Endodermal cell (in vitro differentiated cells): ENCODE measurements around the gene TPSB2. TPM values are rescaled to one million over a fixed set of nuclear protein-coding genes. Genes with fewer than 3 reads are reported as not detected.

ENCODE experiments used
- DNase-seq: peaks from one replicate; pipeline ENCODE4 v3.0.0-alpha.2; 2017
- H3K27ac ChIP-seq: 2 replicates; pipeline ENCODE4 v1.5.1; 2013; ENCODE audit warnings: mild to moderate bottlenecking, low read depth, low read length, moderate library complexity
- H3K27me3 ChIP-seq: 2 replicates; pipeline ENCODE4 v1.6.1; 2013; ENCODE audit warnings: mild to moderate bottlenecking, low read length, moderate library complexity; ENCODE audit not compliant: insufficient read depth, control insufficient read depth, poor library complexity, severe bottlenecking
- H3K36me3 ChIP-seq: 2 replicates; pipeline ENCODE4 v1.7.0; 2013; ENCODE audit warnings: mild to moderate bottlenecking, low read length, moderate library complexity; ENCODE audit not compliant: control insufficient read depth, insufficient read depth
- H3K4me1 ChIP-seq: one replicate; pipeline ENCODE4 v1.7.0; 2013; ENCODE audit warnings: low read length; ENCODE audit not compliant: control insufficient read depth, insufficient read depth
- H3K4me3 ChIP-seq: 2 replicates; pipeline ENCODE4 v1.5.1; 2013; ENCODE audit warnings: mild to moderate bottlenecking, low read length, moderate library complexity
- H3K9ac ChIP-seq: 2 replicates; pipeline ENCODE4 v1.6.1; 2013; ENCODE audit warnings: mild to moderate bottlenecking, low read length, moderate library complexity; ENCODE audit not compliant: poor library complexity, severe bottlenecking; ENCODE audit errors: extremely low read depth
- H3K9me3 ChIP-seq: 2 replicates; pipeline ENCODE4 v1.6.1; 2013; ENCODE audit warnings: mild to moderate bottlenecking, low read length, moderate library complexity; ENCODE audit not compliant: control insufficient read depth
- H3K27ac Mint-ChIP-seq: 2 replicates; pipeline ENCODE4 v1.8.0; 2020; ENCODE audit warnings: mixed read lengths
- H3K27me3 Mint-ChIP-seq: 2 replicates; pipeline ENCODE4 v1.8.0; 2021; ENCODE audit warnings: mild to moderate bottlenecking, mixed read lengths; ENCODE audit not compliant: insufficient read depth
- H3K36me3 Mint-ChIP-seq: 2 replicates; pipeline ENCODE4 v1.8.0; 2020; ENCODE audit warnings: low read depth, mixed read lengths
- H3K4me1 Mint-ChIP-seq: 2 replicates; pipeline ENCODE4 v1.8.0; 2020; ENCODE audit warnings: mixed read lengths
- H3K4me3 Mint-ChIP-seq: 2 replicates; pipeline ENCODE4 v1.8.0; 2020; ENCODE audit warnings: mild to moderate bottlenecking, moderate library complexity, mixed read lengths
- H3K9me3 Mint-ChIP-seq: 2 replicates; pipeline ENCODE4 v1.8.0; 2020; ENCODE audit warnings: mild to moderate bottlenecking, mixed read lengths
- CTCF ChIP-seq: fragments of 200-600 bp; sonication (generic); conservative IDR thresholded peaks from 2 replicates; pipeline ENCODE4 v1.5.0; 2021; ENCODE audit warnings: antibody characterized with exemption, mild to moderate bottlenecking
- WGBS, 2 experiments: methylation state at CpG; one replicate each; pipeline versions ENCODE4 v1.1.5 to v1.1.7; 2013; ENCODE audit warnings: missing lambda C conversion rate in 2 of 2, mixed read lengths in 1 of 2; ENCODE audit not compliant: insufficient coverage in 1 of 2, insufficient read length in 1 of 2; 5-methylcytosine and 5-hydroxymethylcytosine counted together
- total RNA-seq, 2 donors: library from RNA; stranded (reverse); fragmentation: NEBNext Ultra II Directional in 1 of 2; extraction: Animal tissue kit (Norgen Biotek cat#: 25700) in 1 of 2; gene quantifications; 2 replicates in 1 of 2; 3 replicates in 1 of 2; pipeline ENCODE4 v1.2.1, GENCODE V29; 2021

TPSB2 gene
- total RNA-seq, 2 donors from 2014 or later, result not detected

GRCh38 chr16:1275791-1276579 lies 46.0 kb upstream of the TPSB2 start:
- DNase-seq, result no peak
- Histone ChIP-seq H3K36me3 (no peaks in the 10 kb centered on the region), H3K4me3 (no peak overlapping the region), H3K27me3 (peaks cover 8% of the 10 kb centered on the region), H3K9ac (no peak overlapping the region), H3K27ac (no peak overlapping the region), H3K9me3 (no peaks in the 10 kb centered on the region), H3K4me1 (no peaks in the 10 kb centered on the region)
- no peak overlapping the region for H3K27ac Mint-ChIP-seq
- peaks cover 9% of the 10 kb centered on the region for H3K27me3 Mint-ChIP-seq
- no peak overlapping the region for H3K4me3 Mint-ChIP-seq
- H3K36me3 Mint-ChIP-seq, result no peaks in the 10 kb centered on the region
- 90 to 93% methylated on average over 27 to 30 of the region's 30 CpGs for WGBS, 2 experiments
- peaks cover 2% of the 10 kb centered on the region for H3K4me1 Mint-ChIP-seq
- H3K9me3 Mint-ChIP-seq, result no peaks in the 10 kb centered on the region
- TF ChIP-seq CTCF, result no peak

DNA sequence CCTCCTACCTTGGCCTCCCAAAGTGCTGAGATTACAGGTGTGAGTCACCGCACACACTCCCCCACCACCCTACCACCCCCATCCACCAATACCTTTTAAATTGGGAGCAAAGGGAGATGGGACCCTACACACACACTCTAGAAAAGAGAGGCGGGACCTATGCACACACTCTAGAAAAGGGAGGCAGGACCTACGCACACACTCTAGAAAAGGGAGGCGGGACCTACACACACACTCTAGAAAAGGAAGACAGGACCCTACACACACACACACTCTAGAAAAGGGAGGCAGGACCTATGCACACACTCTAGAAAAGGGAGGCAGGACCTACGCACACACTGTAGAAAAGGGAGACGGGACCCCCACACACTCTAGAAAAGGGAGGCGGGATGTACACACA lies 44.8 kb upstream of the TPSB2 start:
- Histone ChIP-seq H3K27ac (no peak overlapping the region), H3K27me3 (peaks cover 8% of the 10 kb centered on the region), H3K4me3 (no peak overlapping the region), H3K9me3 (no peaks in the 10 kb centered on the region), H3K4me1 (no peaks in the 10 kb centered on the region), H3K36me3 (no peaks in the 10 kb centered on the region), H3K9ac (no peak overlapping the region)
- H3K27ac Mint-ChIP-seq, result no peak overlapping the region
- peaks cover 2% of the 10 kb centered on the region for H3K4me1 Mint-ChIP-seq
- no peak for DNase-seq
- H3K4me3 Mint-ChIP-seq, result no peak overlapping the region
- H3K36me3 Mint-ChIP-seq, result no peaks in the 10 kb centered on the region
- H3K27me3 Mint-ChIP-seq, result peaks cover 9% of the 10 kb centered on the region
- 88% methylated on average over 1 of the region's 7 CpGs; no CpG with 5 or more reads in 1 of the 2 experiments for WGBS, 2 experiments
- no peaks in the 10 kb centered on the region for H3K9me3 Mint-ChIP-seq
- TF ChIP-seq CTCF, result no peak

DNA sequence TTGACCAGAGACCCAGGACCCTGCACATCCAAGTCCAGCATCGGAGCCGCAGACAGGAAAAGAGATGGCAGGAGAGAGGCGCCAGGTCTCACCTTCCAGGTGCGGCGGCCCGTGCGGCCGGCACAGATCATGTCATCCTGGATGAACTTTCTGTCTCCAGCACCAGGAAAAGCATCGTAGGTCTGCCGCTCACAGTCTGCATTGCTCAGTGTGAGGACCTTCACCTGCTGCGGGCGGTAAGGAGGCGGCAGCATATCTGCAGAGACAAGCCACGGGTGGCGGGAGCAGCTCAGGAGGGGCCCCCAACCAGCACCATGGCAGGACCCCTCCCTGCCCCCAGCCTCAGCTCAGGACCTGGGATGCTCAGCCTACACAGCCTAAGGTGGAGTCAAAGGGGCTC lies 43.8 kb upstream of the TPSB2 start:
- Mint-ChIP-seq H3K36me3 (no peaks in the 10 kb centered on the region), H3K27me3 (peaks cover 9% of the 10 kb centered on the region), H3K4me1 (peaks cover 2% of the 10 kb centered on the region), H3K27ac (no peak overlapping the region), H3K4me3 (no peak overlapping the region), H3K9me3 (no peaks in the 10 kb centered on the region)
- Histone ChIP-seq H3K9me3 (no peaks in the 10 kb centered on the region), H3K4me3 (no peak overlapping the region), H3K36me3 (no peaks in the 10 kb centered on the region), H3K27ac (no peak overlapping the region), H3K27me3 (peaks cover 8% of the 10 kb centered on the region), H3K9ac (no peak overlapping the region), H3K4me1 (no peaks in the 10 kb centered on the region)
- TF ChIP-seq CTCF, result no peak
- WGBS, 2 experiments, result 82 to 92% methylated on average over 14 to 15 of the region's 15 CpGs
- no peak for DNase-seq
